Stimulated activated CD8-positive, alpha-beta memory T cell treated with anti-CD3 and anti-CD28 coated beads, Interleukin-12 subunit alpha, Interleukin-12 subunit beta, amount 100 ng/mL, for 4 hours (primary cell): ENCODE data around the gene SCAANT1.

Source experiments
- DNase-seq: peaks from one replicate; pipeline ENCODE4 v3.0.0-alpha.2; 2020; ENCODE audit warnings: low read depth

The SCAANT1 gene

DNA sequence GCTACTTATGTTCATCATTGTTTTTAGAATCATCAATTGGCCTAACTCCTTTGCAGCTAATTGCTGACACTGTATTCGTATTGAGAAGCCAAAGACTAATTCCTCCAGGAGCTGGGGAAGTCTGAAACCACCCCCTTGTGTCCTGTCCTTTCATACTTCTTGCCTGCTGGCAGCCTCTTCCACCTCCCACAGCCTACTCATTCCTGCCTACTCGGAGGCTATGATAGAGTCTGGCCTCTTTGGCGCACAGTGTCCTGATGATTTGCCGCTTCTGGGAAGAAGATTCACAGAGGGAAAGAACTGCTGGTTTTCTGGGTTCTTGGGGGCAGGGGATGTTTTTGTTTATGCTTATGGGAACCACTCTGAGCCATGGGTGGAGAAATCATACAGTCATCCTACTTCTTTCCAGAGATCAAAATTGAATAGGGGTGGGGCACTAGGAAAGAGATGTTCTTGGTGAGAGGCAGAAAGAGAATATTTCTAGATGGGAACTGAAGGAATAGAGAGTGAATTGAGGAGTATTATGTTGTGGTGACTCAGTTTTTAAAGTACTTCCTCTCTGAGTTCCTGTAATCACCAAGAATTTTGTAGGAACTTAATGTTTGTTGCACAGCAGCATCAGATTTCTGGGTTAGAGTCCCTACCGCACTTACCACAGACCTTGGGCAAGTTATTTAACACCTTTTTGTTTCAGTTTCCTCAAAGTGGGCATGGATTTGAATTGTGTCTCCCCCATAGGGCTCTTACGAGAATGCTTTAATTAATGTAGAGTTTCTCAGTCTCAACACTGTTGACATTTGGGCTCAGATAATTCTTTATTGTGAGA is 22.1 kb upstream of the SCAANT1 start:
- no peak for DNase-seq

DNA sequence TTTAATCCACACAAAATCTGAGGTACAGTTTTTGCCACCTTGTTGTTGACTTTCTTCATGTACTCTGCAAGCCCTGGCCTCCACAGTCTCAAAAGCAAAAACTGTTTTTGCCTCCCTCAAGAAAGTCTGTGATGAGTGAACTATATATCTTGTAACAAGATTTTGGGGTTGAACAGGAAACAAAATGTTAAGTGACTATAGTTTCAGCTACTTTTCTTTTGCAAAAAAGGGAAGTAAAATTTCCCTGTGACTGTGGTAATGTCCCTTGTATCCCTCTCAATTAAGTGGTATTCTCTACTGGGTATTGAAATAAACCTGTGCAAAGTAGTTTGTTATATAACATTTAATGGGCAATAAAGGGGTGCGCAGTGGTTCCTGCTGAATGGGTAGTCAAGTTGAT is 21.3 kb upstream of the SCAANT1 start:
- no peak for DNase-seq

DNA sequence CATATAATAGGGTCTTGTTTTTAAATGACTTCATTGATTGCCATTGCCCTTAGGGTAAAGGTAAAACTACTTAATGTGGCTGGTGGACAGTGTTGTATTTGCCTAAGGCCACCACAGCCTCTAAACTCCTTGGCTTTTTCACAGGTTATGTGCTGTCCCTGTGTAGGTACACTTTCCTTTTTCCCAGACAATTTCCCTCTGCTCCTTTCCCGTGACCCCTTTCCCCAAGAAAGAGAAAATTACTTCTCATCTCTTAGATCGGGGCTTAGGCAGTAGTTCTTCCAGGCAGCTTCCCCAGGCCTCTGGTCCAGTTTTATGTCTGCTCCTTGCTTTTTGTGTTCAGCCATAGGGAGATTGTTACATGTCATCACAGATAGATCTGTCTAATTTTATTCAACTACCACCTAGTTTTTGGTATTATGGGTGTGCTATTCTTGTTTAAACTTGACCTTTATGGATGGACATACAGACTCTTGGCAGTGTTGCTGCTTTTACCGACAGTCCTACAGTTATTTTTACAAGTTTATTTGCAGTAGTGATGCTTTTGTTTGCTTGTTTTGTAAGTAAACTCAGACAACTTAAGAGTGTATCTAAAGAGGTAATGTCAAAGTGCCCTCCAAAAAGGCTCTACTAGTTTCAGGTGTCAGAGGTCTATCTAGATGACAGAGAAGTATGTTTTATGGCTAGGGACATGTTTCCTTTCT is 20.5 kb upstream of the SCAANT1 start:
- DNase-seq, result no peak

DNA sequence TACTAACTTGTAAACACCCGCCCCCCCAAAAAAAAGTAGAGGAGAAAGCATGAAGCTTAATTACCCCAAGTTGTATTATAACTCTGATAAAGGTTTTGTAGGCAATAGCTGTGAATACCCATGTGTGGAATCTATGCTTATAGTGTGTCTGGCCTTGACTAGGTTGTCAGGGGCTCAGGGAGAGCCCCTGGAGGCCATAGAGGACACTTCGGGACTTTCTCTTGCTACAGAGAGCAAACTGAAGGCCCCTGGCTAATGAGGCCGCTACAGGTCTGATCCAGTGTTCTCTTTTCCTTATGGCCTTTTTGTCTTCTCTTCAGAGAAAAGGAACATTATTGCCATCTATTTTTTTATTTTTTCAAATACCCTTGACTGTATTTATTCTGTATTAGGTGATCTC is 19.1 kb upstream of the SCAANT1 start:
- DNase-seq, result no peak

DNA sequence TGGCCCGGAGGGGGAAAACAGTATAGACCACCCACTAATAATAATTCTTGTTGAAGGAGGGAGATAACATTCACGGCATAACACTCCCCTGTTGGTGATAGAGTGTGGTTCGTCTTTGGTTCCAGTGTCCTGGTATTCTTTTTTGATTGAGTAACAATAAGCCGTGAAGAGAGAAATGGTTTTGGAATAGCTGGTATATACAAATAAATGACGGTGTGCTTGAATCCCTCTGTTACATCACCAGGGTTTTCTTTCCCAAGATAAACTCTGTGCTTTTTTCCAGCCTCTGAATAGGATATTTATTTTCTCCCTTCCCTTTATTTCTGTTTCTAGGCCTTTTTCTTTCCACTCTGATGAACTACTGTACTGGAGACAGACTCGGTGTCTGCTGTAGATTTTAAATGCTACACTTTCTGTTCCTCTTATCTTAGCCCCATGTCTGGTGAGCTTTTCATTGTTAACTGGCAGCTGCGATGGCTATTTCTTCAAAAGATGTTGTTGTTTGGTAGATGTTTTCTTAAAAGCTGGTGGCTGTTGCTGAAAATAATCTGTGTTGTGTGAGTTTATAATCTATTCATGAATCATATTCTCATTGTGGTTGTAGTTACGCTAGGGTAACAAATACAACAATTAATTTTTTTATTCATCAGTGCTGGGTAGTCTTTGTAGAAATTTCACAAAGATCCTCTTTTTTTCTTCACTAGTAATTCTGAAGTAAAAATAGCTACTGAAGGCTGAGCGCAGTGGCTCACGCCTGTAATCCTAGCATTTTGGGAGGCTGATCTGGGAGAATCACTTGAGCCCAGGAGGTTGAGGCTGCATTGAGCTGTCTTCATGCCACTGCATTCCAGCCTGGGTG is 15.5 kb upstream of the SCAANT1 start:
- no peak for DNase-seq

DNA sequence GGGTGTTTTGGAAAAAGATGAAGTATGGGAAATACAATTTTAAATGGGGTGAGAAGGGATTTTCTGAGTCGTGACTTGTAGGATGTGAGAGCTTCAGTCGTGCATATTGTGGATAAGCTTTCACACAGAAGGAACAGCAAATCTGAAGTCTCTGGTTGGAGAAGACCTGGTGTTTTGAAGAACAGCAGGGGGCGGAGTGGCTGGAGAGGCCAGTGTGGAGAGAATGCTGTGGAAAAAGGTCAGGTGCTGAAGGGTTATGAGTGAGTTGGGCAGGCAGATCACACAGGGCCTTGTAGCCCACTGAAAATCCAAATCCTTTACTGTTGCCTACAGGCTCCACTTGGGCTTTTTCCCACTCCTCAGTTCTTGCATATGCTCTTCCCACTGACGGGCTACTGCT is 14.1 kb upstream of the SCAANT1 start:
- no peak for DNase-seq

DNA sequence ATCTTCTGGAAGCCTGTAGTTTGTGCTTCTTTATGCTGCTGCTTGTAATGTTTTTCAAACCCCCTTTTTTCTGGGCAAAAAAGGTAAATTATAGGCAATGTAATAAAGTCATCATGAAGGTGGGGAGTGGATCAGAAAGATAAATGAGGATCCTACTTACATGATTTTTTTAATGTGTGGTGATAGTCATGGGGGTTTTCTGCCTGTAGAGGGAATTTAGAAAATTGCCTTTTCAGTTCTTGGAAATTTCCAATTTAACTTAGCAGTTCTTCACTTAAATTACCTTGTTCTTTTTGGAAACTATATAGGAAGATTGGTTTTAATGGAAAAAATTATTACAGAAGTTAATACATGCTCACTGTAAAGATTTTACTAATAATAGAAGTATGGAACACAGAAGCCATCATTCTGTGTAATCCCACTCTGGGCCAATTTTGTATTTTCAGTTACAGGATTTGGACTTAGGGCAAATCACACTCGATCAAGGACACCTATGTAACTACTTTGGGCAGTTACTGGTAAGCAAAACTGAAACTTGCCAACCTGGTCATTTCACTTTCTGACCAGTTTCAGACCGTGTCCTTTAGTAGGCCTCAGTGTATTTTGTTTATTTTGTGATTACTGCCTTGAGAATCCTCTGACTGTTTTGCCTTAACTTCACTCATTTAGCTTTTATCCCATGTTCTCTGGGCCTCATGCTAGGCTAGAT is 10.5 kb upstream of the SCAANT1 start:
- no peak for DNase-seq

DNA sequence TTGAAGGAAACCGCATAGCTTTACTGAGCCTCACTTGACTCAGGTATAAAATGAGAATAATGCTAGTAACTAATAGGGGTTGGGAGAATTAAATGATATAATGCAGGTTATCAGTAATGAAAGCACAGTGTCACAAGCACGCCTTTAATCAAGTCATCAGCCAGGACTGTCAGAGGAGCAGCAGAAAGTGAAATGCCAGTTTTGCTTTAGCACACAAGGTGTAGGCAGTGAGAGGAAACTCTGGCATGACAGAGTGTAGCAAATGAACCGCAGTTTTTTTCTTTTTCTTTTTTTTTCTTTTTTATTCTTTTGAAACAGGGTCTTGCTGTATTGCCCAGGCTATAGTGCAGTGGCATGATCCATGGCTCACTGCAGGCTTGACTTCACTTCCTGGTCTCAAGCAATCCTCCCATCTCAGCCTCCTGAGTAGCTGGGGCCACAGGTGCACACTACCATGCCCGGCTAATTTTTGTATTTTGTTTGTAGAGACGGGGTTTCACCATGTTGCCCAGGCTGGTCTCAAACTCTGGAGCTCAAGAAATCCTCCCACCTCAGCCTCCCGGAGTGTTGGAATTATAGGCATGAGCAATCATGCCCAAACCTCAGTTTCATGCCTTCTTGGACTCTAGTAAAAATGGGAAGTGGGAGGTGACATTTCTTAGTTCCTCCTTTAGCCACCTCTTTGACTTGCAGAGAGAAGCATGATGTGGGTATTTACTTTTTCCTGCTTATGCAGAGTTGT is 9.7 kb upstream of the SCAANT1 start:
- no peak for DNase-seq

DNA sequence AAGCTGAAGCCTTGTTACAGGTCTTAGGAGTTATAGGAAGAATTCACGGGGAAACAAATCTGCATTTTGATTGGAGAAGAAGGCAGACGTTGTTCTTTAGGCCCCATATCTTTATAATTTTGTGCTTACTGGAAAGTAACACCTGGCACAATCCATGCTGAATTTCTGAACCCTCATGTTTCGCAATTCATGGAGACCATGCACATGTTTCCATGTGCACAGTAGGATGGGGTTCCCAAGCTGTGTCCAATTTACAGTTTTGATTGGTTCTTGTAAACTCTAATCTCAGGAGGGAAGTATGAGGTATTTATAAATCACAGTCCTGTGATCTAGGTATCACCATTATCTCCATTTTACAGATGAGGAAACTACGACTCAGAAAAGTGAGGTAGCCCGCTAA is 7.8 kb upstream of the SCAANT1 start:
- DNase-seq, result no peak

DNA sequence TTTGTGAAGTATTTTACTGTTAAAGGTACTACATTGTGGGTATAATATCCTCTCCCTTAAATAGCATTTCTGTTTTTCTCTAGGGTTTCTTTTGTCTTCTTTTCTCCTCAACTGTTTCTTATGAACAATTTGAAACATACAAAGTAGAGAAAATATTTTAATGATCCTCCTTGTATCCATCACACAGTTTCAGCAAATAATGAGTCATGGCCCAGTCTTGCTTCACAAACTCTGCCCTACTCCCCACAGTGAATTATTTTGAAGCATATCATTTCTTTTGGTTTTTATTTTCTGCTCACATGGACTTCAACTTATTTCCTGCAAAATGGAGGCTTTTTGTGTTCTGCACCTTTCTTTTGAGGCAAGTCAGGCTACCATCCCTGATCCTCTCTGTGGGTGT is 6.1 kb upstream of the SCAANT1 start:
- no peak for DNase-seq

DNA sequence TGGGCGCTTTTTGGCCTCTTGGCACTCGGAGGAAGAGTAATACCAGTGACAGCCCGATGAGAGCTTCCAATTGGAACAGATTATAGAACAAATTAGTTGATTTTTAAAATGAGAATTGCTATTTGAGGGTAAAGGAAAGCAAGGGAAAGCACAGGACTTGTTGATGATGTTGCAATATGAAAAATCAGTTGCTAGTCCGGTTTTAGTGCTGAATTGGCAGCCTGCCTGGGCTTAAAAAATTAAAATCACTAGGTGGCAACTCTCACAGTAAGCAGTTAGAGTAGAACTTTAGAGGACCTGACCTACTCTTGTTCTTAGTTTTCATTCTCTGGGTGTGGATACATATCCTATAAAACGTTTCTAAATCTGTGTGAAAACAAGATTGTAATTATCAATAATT is 2.1 kb upstream of the SCAANT1 start:
- DNase-seq, result no peak

DNA sequence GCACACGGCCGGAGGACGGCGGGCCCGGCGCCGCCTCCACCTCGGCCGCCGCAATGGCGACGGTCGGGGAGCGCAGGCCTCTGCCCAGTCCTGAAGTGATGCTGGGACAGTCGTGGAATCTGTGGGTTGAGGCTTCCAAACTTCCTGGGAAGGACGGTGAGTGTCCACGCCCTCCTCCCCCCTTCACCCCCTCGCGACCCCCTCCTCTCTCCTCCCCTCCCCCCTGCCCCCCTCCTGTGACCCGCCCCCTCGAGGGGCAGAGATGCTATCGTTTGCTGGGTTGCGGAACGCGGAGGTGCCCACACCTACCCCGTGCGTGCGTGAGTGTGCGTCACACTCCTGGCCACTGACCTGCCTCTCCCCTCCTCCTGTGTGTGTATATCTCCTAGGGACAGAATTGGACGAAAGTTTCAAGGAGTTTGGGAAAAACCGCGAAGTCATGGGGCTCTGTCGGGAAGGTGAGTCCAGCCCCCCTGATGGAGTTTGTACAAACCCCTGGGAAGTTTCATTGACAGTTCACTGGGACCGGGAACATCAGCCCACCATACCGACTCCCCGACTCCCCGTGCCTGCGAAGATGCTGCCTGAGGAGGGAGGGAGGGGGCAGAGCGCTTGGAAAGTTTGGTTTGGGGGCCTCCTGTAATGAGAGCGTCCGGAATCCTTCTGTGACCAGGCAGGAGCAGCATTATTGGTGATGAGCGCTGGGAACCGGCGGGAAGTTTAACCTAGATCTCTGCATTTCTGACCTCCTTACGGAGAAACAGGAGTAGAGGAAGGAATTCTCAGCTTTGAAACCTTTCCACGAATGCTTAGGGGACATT is 795 bp upstream of the SCAANT1 start:
- DNase-seq, result peak; percentile 37

DNA sequence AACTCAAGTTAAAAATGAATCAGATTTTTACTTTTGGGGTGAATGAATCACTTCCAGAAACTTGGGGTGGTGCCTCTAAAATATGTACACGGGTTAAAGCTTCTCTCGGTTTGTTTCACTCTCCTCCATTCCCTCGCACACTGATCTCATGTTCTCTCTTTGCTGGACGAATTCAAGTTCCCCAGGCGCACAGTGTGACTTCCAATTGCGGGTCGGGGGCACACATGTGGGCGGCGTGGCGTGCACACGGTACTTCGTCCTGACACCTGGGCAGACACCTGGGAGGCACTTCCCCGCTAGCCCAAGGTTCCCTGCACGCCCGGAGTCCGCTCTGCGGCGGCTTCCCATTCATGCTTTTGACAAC is 692 bp downstream of the SCAANT1 start:
- no peak for DNase-seq

DNA sequence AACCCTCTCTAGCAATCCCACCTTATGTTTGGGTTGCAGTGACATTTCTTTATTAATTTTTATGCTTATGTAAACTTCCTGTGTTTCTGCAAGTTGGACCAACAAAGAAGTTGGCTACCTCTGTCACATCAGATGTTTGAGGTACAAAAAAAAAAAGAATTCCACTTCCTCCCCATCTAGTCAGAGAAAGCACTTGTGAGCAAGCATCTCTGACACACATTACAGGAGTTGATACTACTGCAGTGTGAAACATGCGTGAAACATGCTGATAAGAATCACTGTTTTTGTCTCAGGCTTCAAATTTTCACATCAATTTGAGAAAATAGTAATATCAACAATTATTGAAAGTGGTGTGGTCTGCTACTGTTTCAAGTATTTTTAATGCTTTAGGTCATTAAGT is 1.3 kb downstream of the SCAANT1 start:
- DNase-seq, result no peak

DNA sequence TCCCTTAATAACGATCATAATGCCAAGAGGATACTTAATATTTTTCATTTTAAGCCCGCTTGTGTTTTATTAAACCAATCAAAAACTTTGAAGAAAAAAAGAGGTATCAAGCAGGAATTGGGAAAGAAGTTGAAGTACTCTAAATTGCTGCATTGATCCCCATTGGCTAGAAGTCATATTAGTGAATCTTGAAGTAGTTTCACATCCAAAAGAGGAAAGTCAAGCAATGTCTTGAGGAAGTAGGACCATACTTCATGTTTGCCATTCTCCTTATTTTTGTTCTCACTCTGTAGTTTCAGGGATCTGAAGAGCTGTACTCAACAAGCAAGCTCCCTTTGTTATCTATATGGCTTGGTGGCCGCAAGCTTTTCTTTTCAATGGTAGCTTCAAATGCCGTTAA is 2.2 kb downstream of the SCAANT1 start:
- no peak for DNase-seq

DNA sequence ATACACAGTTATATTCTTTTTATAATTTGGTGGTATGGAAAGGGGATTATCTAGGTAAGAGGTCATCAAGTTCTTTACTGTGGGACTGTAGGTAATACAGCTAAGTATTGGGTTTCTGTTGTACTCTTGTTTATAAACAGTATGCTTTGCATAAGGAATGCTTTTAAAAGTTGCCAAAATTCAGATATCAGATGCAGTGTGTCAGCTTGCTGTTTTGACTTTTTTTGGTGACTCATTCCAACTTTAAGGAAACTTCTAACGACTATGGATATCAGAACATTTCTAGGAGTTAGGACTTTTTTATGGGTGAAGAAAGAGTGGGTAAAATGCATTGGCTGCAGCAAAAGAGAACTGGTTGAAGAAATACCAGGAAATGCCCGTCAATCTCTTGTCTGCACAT is 2.8 kb downstream of the SCAANT1 start:
- DNase-seq, result no peak

DNA sequence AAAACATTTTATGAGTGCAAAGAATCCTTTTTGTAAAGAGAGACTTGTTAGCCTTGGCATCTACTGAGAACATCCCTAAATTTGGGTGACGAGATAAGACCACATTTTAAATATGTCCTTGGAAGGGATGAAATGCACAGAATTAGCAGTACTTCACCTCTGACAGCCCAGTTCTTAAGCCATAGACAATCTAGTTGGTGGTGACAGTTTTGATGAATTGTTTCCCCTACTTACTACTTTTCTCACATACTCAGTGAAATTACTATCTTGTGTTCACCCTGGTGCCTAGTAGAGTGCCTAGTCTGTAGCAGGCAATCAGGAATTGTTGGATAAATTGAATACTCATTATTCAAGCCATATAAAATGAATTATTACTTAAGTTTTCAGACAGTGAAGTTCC is 3.4 kb downstream of the SCAANT1 start:
- no peak for DNase-seq

DNA sequence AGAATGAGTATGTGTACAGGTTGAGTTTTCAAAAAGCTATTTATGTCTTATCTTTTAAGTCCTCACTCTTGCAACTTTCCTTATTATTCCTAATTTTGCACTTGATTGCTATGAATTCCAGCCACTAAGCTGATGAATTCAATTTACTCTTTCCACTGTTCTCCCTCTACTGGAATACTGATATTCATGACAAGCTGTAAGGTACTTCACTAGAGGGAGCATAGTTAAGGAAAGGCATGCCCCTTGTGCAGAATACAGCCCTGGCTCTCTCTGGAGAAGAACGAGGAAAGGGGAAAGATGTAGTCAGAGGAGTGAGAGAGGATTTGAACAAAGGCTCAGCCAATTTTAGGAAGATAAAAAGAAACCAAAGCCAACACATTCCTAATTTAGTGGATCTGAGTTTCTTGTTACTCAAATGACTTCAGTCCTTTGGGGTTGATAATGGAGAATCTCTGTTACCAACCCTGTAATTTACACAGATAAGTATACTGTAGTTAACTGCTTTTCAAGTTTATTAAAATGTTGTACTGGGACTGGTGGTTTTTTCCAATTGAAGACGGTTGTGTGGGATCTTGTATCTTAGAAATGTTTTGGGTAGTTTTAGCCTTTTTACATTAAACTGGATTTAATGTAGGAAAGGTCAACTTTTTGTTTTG is 4.0 kb downstream of the SCAANT1 start:
- no peak for DNase-seq

DNA sequence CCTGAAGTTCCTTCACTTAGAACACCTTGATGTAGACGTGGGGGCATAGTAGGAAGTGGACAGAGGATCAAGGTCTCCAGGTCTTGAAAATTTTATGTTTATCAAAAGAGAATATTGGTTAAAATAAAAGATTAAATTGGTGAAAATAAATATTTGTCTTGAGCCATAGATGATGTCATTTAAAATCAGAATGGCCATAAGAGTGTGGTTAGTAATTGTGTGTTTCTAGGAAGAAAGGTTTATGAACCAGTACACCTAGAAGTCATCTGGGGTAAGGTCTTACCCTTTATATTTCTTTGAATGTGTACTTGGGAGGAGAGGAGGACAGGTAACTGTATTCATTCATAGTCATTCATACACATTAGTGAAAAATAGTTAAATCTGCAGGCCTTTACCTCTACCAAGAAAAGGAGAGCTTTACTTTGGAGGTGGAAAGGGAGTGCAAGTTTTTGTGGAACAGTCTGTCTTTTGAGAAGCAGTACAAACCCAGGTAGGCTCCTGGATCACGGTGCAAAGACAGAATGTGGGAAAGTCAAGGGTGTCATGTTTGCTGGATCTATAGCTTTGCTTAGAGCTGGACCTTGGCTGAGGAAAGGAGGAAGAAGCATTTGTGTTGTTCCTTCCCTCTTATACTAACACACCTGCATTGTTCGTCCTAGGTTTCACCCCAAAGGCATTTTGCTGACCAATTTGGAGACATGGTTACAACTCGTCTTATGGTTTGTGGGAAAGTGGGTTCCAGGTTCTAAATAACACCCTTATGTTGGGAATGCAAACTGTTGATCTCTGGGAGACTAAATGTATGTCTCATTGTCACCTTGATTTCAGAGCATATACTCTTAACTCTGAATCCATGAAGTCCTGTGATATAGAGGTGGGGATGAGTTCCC is 6.2 kb downstream of the SCAANT1 start:
- DNase-seq, result no peak
